Gastroesophageal sphincter (tissue), 4 donors: ENCODE results near the gene CDRT4. TPM values are rescaled to one million over a fixed set of nuclear protein-coding genes. Genes with fewer than 3 reads are reported as not detected.

Experiments used
- ATAC-seq: fragments of 150-250 bp; one replicate; pipeline ENCODE4 v1.9.1; 2016; ENCODE audit warnings: mild to moderate bottlenecking, moderate library complexity
- H3K27ac ChIP-seq, 4 donors: fragments of 200-600 bp; sonication (generic) in 3 of 4; 1 replicate in 3 of 4; 2 replicates in 1 of 4; pipeline ENCODE4 v1.5.1; 2016 to 2019
- H3K27me3 ChIP-seq: fragments of 200-600 bp; sonication (generic); one replicate; pipeline ENCODE4 v1.5.1; 2019
- H3K36me3 ChIP-seq, 2 donors: fragments of 200-600 bp; sonication (generic); one replicate each; pipeline ENCODE4 v1.5.1; 2019; ENCODE audit warnings: control low read depth in 1 of 2
- H3K4me1 ChIP-seq, 3 donors: fragments of 200-600 bp; sonication (generic); 1 replicate in 2 of 3; 2 replicates in 1 of 3; pipeline ENCODE4 v1.5.1; 2016 to 2019; ENCODE audit warnings: control low read depth in 2 of 3
- H3K4me3 ChIP-seq, 2 donors: fragments of 200-600 bp; sonication (generic); one replicate each; pipeline ENCODE4 v1.5.1; 2019; ENCODE audit warnings: mild to moderate bottlenecking in 1 of 2, moderate library complexity in 1 of 2
- H3K9me3 ChIP-seq, 3 donors: fragments of 200-600 bp; sonication (generic); one replicate each; pipeline ENCODE4 v1.5.1; 2017 to 2019; ENCODE audit warnings: control low read depth in 2 of 3
- EP300 ChIP-seq: sonication (generic); formaldehyde crosslinking; IDR thresholded peaks from one replicate; pipeline ENCODE4 v1.6.1; 2017; ENCODE audit warnings: antibody characterized with exemption, mild to moderate bottlenecking
- POLR2A ChIP-seq, 2 donors: fragments of 450-650 bp; IDR thresholded peaks; one replicate each; pipeline ENCODE4 v1.6.1; 2017; ENCODE audit warnings: antibody characterized with exemption in 2 of 2, mild to moderate bottlenecking in 2 of 2, moderate library complexity in 1 of 2
- POLR2AphosphoS5 ChIP-seq: sonication (generic); formaldehyde crosslinking; IDR thresholded peaks from one replicate; pipeline ENCODE4 v1.6.1; 2017; ENCODE audit warnings: antibody characterized with exemption
- WGBS, 2 donors: methylation state at CpG; one replicate each; pipeline ENCODE4 v1.1.5; 2018; ENCODE audit warnings: low coverage in 1 of 2; 5-methylcytosine and 5-hydroxymethylcytosine counted together
- total RNA-seq, 4 donors: library from RNA; depleted of rRNA; stranded (reverse); fragments of >200 nt; gene quantifications; one replicate each; pipeline ENCODE4 v1.1.0, GENCODE V29; 2016
- TF ChIP-seq, protein P1 (sequence below), 4 experiments: fragments of 200-600 bp in 2 of 4; fragments of 450-650 bp in 2 of 4; sonication (generic) in 1 of 4; IDR thresholded peaks; one replicate each; pipeline ENCODE4 v1.5.1; 2017 to 2019; ENCODE audit warnings: antibody characterized with exemption in 4 of 4, mild to moderate bottlenecking in 2 of 4, moderate library complexity in 2 of 4

Gene CDRT4
- total RNA-seq, 4 donors from 2014 or later: 5.4 to 5.9 (median 5.5) TPM

DNA sequence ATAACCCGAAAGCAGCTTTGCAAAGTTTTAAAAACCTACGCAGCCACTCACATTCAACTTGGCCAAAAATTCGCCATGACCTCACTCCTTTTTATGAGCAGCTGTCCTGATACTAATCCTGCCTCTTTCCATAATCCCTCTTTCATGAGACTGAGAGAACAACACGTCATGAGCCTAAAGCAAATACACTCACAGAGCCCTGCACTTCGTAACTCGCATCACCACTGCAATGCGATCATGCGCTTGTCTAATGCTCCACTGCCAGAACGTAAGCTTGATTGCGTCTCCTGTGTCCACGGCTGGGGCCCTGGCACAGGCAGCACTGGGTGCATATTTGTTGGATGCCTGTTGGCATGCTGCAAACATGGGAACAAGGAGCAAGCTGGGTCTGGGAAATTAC, 36.2 kb downstream of the CDRT4 start:
- TF ChIP-seq POLR2AphosphoS5 (peak; percentile 94), EP300 (peak; percentile 20), POLR2A (IDR thresholded peaks at IDR 0.05) (no peak)
- TF ChIP-seq, protein P1, sequence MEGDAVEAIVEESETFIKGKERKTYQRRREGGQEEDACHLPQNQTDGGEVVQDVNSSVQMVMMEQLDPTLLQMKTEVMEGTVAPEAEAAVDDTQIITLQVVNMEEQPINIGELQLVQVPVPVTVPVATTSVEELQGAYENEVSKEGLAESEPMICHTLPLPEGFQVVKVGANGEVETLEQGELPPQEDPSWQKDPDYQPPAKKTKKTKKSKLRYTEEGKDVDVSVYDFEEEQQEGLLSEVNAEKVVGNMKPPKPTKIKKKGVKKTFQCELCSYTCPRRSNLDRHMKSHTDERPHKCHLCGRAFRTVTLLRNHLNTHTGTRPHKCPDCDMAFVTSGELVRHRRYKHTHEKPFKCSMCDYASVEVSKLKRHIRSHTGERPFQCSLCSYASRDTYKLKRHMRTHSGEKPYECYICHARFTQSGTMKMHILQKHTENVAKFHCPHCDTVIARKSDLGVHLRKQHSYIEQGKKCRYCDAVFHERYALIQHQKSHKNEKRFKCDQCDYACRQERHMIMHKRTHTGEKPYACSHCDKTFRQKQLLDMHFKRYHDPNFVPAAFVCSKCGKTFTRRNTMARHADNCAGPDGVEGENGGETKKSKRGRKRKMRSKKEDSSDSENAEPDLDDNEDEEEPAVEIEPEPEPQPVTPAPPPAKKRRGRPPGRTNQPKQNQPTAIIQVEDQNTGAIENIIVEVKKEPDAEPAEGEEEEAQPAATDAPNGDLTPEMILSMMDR (IDR thresholded peaks at IDR 0.05): no peak
- 56 to 79% methylated on average over 8 to 11 of the region's 11 CpGs for WGBS, 2 donors
- H3K9me3 ChIP-seq: no peaks in the 10 kb centered on the region
- peaks cover 0 to 37% (median 9%) of the 10 kb centered on the region in 3 donors for H3K4me1 ChIP-seq
- no peaks in the 10 kb centered on the region for H3K27me3 ChIP-seq
- ATAC-seq: peak; percentile 34
- peak overlapping the region in 3 of 4 donors; percentile 36 to 68 (median 41) for H3K27ac ChIP-seq
- no peaks in the 10 kb centered on the region for H3K36me3 ChIP-seq
- no peak overlapping the region for H3K4me3 ChIP-seq

DNA sequence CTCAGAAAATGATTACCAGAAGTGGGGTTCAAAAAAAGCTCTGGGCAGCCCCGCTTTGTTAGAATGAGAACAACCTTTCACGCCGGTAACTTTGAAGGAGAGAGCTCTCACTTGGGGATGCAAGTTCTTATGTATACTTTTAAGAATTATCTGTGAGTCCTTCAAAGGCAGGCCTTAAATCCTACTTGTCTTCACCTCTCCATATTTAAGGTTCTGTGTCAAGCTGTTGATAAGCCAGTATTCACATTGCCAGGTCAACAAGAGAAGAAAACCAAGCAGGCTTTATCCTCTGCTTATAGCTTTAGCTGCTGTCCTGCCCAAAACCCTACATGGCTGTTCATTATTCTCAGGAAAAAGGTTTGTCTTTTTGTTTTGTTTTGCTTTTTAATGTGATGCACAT, 42.9 kb downstream of the CDRT4 start:
- H3K36me3 ChIP-seq: no peaks in the 10 kb centered on the region
- WGBS, 2 donors: 77% methylated on average over 3 of the region's 3 CpGs; no CpG with 5 or more reads in 1 of the 2 donors
- no peak overlapping the region for H3K4me3 ChIP-seq
- no peaks in the 10 kb centered on the region for H3K9me3 ChIP-seq
- no peak overlapping the region for H3K27ac ChIP-seq
- TF ChIP-seq, protein P1 (IDR thresholded peaks at IDR 0.05): no peak
- TF ChIP-seq POLR2A (IDR thresholded peaks at IDR 0.05) (no peak), EP300 (no peak), POLR2AphosphoS5 (no peak)
- no peak for ATAC-seq
- no peaks in the 10 kb centered on the region for H3K27me3 ChIP-seq
- H3K4me1 ChIP-seq: no peaks in the 10 kb centered on the region

DNA sequence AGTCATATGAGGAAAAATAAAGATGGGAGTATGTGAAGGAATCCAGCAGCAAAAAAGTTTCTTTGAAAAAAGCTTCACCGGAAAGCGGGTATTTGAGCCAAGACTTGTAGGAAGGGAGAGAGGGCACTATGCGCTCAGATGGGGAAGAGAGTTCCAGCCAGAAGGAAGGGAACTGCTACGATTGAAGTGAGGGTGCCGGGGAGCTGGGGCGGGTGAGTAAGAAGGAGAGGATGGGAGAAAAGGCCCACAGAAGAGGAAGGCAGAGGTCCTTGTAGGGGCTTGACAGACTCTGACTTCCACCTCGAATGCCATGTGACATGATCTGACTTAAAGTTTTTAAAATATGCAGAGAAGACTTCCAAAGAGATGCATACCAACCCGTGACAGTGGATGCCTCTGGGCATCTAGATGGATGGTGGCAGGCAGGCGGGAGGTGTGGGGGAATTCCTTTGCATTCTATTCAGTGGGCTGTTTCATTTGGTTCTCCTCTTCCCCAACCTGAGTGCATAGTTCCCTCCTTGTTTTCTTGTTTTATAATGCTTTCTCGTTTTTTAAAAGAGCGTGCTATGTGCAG, 44.9 kb downstream of the CDRT4 start:
- no peak for ATAC-seq
- 79 to 90% methylated on average over 8 to 11 of the region's 11 CpGs for WGBS, 2 donors
- Histone ChIP-seq H3K4me3 (no peak overlapping the region), H3K36me3 (no peaks in the 10 kb centered on the region), H3K27me3 (no peaks in the 10 kb centered on the region), H3K4me1 (no peaks in the 10 kb centered on the region), H3K9me3 (no peaks in the 10 kb centered on the region), H3K27ac (no peak overlapping the region)
- TF ChIP-seq EP300 (no peak), POLR2A (IDR thresholded peaks at IDR 0.05) (no peak), POLR2AphosphoS5 (no peak)
- TF ChIP-seq, protein P1 (IDR thresholded peaks at IDR 0.05): no peak

DNA sequence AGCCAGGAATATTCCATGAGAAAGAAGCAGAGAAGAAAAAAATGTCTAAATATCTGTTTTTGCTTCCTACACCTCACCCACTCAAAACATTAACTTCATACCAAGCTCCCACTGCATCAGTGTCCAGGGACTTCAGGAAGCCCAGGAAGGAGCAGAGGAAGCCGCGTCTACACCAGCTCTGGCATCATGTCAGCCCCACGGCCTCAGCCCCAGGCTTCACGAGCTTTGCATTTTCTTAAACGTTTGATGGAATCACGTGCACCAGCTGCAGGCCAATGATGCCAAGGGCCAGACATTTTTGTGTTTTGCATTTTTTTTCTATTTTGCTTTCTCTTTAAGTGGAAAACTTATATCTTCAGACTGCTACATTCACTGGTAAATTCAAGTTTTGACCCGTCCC, 48.6 kb downstream of the CDRT4 start:
- Histone ChIP-seq H3K4me1 (no peaks in the 10 kb centered on the region), H3K36me3 (no peaks in the 10 kb centered on the region), H3K27ac (no peak overlapping the region), H3K4me3 (no peak overlapping the region), H3K9me3 (no peaks in the 10 kb centered on the region), H3K27me3 (no peaks in the 10 kb centered on the region)
- WGBS, 2 donors: 70 to 89% methylated on average over 7 of the region's 7 CpGs
- TF ChIP-seq POLR2AphosphoS5 (no peak), EP300 (no peak)
- no peak for ATAC-seq

DNA sequence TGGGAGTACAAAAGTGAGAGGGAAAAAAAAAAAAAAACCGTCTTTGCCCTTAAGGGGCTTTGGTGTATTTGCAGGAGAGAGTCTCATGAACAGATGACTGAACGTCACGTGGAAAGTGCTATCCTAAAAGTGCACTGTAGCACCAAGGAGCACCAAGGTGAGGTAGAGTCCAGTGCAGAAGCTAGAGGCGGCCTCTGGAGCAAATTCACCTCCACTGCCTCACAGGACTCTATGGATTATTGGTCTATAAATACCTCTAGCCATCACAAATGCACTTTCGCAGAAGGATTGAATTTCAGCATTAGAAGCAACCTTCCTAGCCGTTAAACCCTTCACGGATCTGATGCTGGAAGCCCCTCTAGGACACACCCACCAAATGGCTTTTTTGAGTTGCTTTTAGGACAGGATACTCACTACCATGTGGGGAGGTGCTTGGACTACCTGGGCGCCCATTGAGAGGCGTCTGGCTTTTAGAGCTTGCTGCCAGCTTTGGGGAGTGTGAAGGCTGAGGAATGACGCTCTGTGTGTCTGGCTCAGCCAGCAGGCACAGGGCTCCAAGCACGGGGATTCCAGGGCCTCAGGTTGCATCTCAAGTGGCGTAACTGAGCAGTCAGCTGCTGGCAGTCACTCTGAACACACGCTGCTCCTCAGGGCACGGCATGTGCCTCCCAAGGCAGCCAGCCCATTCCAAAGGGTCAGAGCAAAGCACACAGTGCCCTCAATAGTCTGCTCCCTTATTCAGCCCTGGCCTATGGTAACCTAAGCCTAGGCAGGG, 52.7 kb downstream of the CDRT4 start:
- H3K4me1 ChIP-seq: peaks cover 0 to 35% (median 3%) of the 10 kb centered on the region in 3 donors
- H3K27me3 ChIP-seq: no peaks in the 10 kb centered on the region
- 80 to 93% methylated on average over 3 to 8 of the region's 14 CpGs for WGBS, 2 donors
- H3K4me3 ChIP-seq: no peak overlapping the region
- no peak for ATAC-seq
- no peaks in the 10 kb centered on the region for H3K9me3 ChIP-seq
- H3K36me3 ChIP-seq: no peaks in the 10 kb centered on the region
- TF ChIP-seq POLR2AphosphoS5 (peak; percentile 63), EP300 (peak; percentile 13), POLR2A (IDR thresholded peaks at IDR 0.05) (no peak)
- TF ChIP-seq, protein P1 (IDR thresholded peaks at IDR 0.05): no peak
- no peak overlapping the region for H3K27ac ChIP-seq
